GM23338 (cell line): Measurements from ENCODE around the gene BCL2. TPM values are rescaled to one million over a fixed set of nuclear protein-coding genes. Genes with fewer than 3 reads are reported as not detected.

Experiments
- ATAC-seq: fragments of 200-7000 bp; cut with Tn5 transposase; 3 replicates; pipeline ENCODE4 v1.9.1; 2020
- DNase-seq: peaks from one replicate; pipeline ENCODE4 v3.0.0-alpha.2; 2015; ENCODE audit warnings: low spot score
- H2AFZ ChIP-seq: fragments of 200-600 bp; sonication (generic); 2 replicates; pipeline ENCODE4 v1.8.0; 2016; ENCODE audit warnings: antibody characterized with exemption, mild to moderate bottlenecking, moderate library complexity
- H3F3A ChIP-seq: fragments of 200-600 bp; sonication (generic); replicated peaks from 2 replicates; pipeline ENCODE4 v1.8.0; 2017; ENCODE audit warnings: antibody characterized with exemption, mixed run types, low read depth
- H3K27ac ChIP-seq: fragments of 200-600 bp; sonication (generic); 2 replicates; pipeline ENCODE4 v1.6.1; 2016; ENCODE audit warnings: low read depth
- H3K27me3 ChIP-seq: fragments of 200-600 bp; sonication (generic); 2 replicates; pipeline ENCODE4 v1.8.0; 2016; ENCODE audit warnings: mild to moderate bottlenecking, mixed run types, moderate library complexity; ENCODE audit not compliant: insufficient read depth
- H3K36me3 ChIP-seq: fragments of 200-600 bp; sonication (generic); 2 replicates; pipeline ENCODE4 v1.8.0; 2016; ENCODE audit warnings: mild to moderate bottlenecking; ENCODE audit not compliant: insufficient read depth
- H3K4me1 ChIP-seq: fragments of 200-600 bp; sonication (generic); 2 replicates; pipeline ENCODE4 v1.8.0; 2016; ENCODE audit warnings: mild to moderate bottlenecking, moderate library complexity; ENCODE audit not compliant: insufficient read depth
- H3K4me2 ChIP-seq: fragments of 200-600 bp; sonication (generic); 2 replicates; pipeline ENCODE4 v1.7.1; 2017; ENCODE audit warnings: mixed run types
- H3K4me3 ChIP-seq: fragments of 200-600 bp; sonication (generic); 2 replicates; pipeline ENCODE4 v1.6.1; 2016; ENCODE audit warnings: mixed run types
- H3K79me2 ChIP-seq: fragments of 200-600 bp; sonication (generic); replicated peaks from 2 replicates; pipeline ENCODE4 v1.8.0; 2017; ENCODE audit warnings: mild to moderate bottlenecking; ENCODE audit not compliant: insufficient read depth
- H3K9me2 ChIP-seq: fragments of 200-600 bp; sonication (generic); 2 replicates; pipeline ENCODE4 v1.8.0; 2017; ENCODE audit not compliant: insufficient read depth
- H4K20me1 ChIP-seq: fragments of 200-600 bp; sonication (generic); replicated peaks from 2 replicates; pipeline ENCODE4 v1.8.0; 2017; ENCODE audit warnings: mild to moderate bottlenecking; ENCODE audit not compliant: insufficient read depth
- H3K27ac Mint-ChIP-seq: 2 replicates; pipeline ENCODE4 v1.8.0; 2020; ENCODE audit warnings: inconsistent platforms, mild to moderate bottlenecking, moderate library complexity, mixed read lengths
- H3K27me3 Mint-ChIP-seq: 3 replicates; pipeline ENCODE4 v1.8.0; 2022; ENCODE audit warnings: low read depth, mild to moderate bottlenecking, moderate library complexity, mixed read lengths, inconsistent platforms; ENCODE audit not compliant: insufficient read depth, poor library complexity
- H3K36me3 Mint-ChIP-seq: 3 replicates; pipeline ENCODE4 v1.8.0; 2021; ENCODE audit warnings: low read depth, mild to moderate bottlenecking, inconsistent platforms, moderate library complexity, mixed read lengths
- H3K4me1 Mint-ChIP-seq: 3 replicates; pipeline ENCODE4 v1.8.0; 2020; ENCODE audit warnings: mild to moderate bottlenecking, inconsistent platforms, mixed read lengths
- H3K4me3 Mint-ChIP-seq: 3 replicates; pipeline ENCODE4 v1.8.0; 2021; ENCODE audit warnings: moderate library complexity, mild to moderate bottlenecking, inconsistent platforms, mixed read lengths
- H3K9me3 Mint-ChIP-seq: 3 replicates; pipeline ENCODE4 v1.8.0; 2020; ENCODE audit warnings: moderate library complexity, mild to moderate bottlenecking, inconsistent platforms, mixed read lengths
- CREB1 ChIP-seq: fragments of 250-450 bp; sonication (Bioruptor Pico); IDR thresholded peaks from 2 replicates; pipeline ENCODE4 v1.5.0; 2020; ENCODE audit warnings: low read depth, mild to moderate bottlenecking, moderate library complexity
- EZH2 ChIP-seq: fragments of 200-600 bp; sonication (generic); IDR thresholded peaks from one replicate; pipeline ENCODE4 v1.8.0; 2017; ENCODE audit warnings: antibody characterized with exemption, mild to moderate bottlenecking, low read depth; ENCODE audit not compliant: unreplicated experiment
- EZH2phosphoT487 ChIP-seq: fragments of 200-600 bp; sonication (generic); IDR thresholded peaks from one replicate; pipeline ENCODE4 v1.8.1; 2018; ENCODE audit warnings: antibody characterized with exemption; ENCODE audit not compliant: unreplicated experiment
- NANOG ChIP-seq: IDR thresholded peaks from 2 replicates; pipeline ENCODE4 v1.6.1; 2016; ENCODE audit warnings: antibody characterized with exemption, borderline replicate concordance
- POLR2AphosphoS5 ChIP-seq: IDR thresholded peaks from 2 replicates; pipeline ENCODE4 v1.6.1; 2016; ENCODE audit warnings: antibody characterized with exemption, low read depth
- ZNF114 ChIP-seq: fragments of 250-450 bp; sonication (Bioruptor Pico); IDR thresholded peaks from 2 replicates; pipeline ENCODE4 v1.5.0; 2020; ENCODE audit warnings: mild to moderate bottlenecking, moderate library complexity
- polyA plus RNA-seq: library from polyadenylated mRNA; unstranded; fragments of >200 nt; fragmentation: Nextera tagmentation; extraction: Ambion mirVana; gene quantifications from 2 replicates; pipeline ENCODE4 v1.2.1, GENCODE V29; 2016
- total RNA-seq: library from RNA; depleted of rRNA; stranded (reverse); fragments of >200 nt; shearing (Covaris generic); gene quantifications from 2 replicates; pipeline ENCODE4 v1.2.3, GENCODE V29; 2014
- TF ChIP-seq, protein P1 (sequence below): IDR thresholded peaks from one replicate; pipeline ENCODE4 v1.6.1; 2018; ENCODE audit warnings: antibody characterized with exemption; ENCODE audit not compliant: unreplicated experiment
- TF ChIP-seq, protein P2 (sequence below): fragments of 250-450 bp; sonication (Bioruptor Pico); IDR thresholded peaks from 2 replicates; pipeline ENCODE4 v1.5.0; 2020; ENCODE audit warnings: mild to moderate bottlenecking, moderate library complexity
- TF ChIP-seq, protein P3 (sequence below): IDR thresholded peaks from 2 replicates; pipeline ENCODE4 v1.6.1; 2016; ENCODE audit warnings: antibody characterized with exemption

Gene BCL2
- total and polyA plus RNA-seq, 2 experiments from 2014 or later = 1.2 to 4.0 TPM

DNA sequence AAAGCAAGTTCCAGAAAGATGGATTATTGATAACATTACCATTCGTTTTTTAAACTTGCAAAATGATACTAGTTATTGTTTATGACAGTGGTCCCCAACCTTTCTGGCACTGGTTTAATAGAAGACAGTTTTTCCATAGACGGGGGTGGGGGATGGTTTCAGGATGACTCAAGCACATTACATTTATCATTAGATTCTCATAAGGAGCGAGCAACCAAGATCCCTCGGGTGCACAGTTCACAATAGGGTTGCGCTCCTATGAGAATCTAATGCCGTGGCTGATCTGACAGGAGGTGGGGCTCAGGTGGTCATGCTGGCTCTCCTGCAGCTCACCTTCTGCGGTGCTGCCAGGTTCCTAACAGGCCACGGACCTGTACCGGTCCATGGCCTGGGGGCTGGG is 86.2 kb downstream of the BCL2 start (continued):
- TF ChIP-seq, protein P1, sequence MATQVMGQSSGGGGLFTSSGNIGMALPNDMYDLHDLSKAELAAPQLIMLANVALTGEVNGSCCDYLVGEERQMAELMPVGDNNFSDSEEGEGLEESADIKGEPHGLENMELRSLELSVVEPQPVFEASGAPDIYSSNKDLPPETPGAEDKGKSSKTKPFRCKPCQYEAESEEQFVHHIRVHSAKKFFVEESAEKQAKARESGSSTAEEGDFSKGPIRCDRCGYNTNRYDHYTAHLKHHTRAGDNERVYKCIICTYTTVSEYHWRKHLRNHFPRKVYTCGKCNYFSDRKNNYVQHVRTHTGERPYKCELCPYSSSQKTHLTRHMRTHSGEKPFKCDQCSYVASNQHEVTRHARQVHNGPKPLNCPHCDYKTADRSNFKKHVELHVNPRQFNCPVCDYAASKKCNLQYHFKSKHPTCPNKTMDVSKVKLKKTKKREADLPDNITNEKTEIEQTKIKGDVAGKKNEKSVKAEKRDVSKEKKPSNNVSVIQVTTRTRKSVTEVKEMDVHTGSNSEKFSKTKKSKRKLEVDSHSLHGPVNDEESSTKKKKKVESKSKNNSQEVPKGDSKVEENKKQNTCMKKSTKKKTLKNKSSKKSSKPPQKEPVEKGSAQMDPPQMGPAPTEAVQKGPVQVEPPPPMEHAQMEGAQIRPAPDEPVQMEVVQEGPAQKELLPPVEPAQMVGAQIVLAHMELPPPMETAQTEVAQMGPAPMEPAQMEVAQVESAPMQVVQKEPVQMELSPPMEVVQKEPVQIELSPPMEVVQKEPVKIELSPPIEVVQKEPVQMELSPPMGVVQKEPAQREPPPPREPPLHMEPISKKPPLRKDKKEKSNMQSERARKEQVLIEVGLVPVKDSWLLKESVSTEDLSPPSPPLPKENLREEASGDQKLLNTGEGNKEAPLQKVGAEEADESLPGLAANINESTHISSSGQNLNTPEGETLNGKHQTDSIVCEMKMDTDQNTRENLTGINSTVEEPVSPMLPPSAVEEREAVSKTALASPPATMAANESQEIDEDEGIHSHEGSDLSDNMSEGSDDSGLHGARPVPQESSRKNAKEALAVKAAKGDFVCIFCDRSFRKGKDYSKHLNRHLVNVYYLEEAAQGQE = no peak

DNA sequence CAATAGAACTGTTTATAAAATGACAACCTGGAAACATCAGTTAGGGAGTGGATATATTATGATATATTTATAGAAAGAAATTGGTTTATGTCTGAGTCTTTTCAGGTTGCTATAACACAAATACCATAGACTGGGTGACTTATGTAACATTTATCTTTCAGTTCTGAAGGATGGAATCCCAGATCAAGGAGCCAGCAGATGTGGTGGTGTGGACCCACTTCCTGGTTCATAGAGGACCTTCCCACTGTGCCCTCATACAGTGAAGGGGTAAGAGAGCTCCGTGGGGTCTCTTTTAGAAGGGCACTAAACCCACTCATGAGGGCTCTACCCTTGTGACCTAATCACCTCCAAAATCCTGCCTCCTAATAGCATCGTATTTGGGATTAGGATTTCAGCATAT is 86.7 kb downstream of the BCL2 start:
- Histone ChIP-seq H3K4me2 (no peak overlapping the region), H3K4me1 (peaks cover 9% of the 10 kb centered on the region), H3K9me2 (no peaks in the 10 kb centered on the region), H3K27ac (no peak overlapping the region), H3K4me3 (no peak overlapping the region), H3K36me3 (no peaks in the 10 kb centered on the region), H3K27me3 (no peaks in the 10 kb centered on the region), H2AFZ (no peak overlapping the region), H3F3A (no peaks in the 10 kb centered on the region), H4K20me1 (no peaks in the 10 kb centered on the region), H3K79me2 (no peaks in the 10 kb centered on the region)
- Mint-ChIP-seq H3K27ac (no peak overlapping the region), H3K36me3 (no peaks in the 10 kb centered on the region), H3K4me3 (no peak overlapping the region), H3K4me1 (peaks cover 12% of the 10 kb centered on the region; the same call in 2 of the 3 replicates), H3K27me3 (peaks cover 2% of the 10 kb centered on the region), H3K9me3 (no peaks in the 10 kb centered on the region)
- DNase-seq (no peak), ATAC-seq (no peak)
- TF ChIP-seq POLR2AphosphoS5 (no peak), EZH2phosphoT487 (no peak), CREB1 (CRISPR knock-in tag) (no peak), EZH2 (no peak), NANOG (no peak), ZNF114 (CRISPR knock-in tag) (no peak)
- TF ChIP-seq, protein P1 = no peak
- TF ChIP-seq, protein P2, sequence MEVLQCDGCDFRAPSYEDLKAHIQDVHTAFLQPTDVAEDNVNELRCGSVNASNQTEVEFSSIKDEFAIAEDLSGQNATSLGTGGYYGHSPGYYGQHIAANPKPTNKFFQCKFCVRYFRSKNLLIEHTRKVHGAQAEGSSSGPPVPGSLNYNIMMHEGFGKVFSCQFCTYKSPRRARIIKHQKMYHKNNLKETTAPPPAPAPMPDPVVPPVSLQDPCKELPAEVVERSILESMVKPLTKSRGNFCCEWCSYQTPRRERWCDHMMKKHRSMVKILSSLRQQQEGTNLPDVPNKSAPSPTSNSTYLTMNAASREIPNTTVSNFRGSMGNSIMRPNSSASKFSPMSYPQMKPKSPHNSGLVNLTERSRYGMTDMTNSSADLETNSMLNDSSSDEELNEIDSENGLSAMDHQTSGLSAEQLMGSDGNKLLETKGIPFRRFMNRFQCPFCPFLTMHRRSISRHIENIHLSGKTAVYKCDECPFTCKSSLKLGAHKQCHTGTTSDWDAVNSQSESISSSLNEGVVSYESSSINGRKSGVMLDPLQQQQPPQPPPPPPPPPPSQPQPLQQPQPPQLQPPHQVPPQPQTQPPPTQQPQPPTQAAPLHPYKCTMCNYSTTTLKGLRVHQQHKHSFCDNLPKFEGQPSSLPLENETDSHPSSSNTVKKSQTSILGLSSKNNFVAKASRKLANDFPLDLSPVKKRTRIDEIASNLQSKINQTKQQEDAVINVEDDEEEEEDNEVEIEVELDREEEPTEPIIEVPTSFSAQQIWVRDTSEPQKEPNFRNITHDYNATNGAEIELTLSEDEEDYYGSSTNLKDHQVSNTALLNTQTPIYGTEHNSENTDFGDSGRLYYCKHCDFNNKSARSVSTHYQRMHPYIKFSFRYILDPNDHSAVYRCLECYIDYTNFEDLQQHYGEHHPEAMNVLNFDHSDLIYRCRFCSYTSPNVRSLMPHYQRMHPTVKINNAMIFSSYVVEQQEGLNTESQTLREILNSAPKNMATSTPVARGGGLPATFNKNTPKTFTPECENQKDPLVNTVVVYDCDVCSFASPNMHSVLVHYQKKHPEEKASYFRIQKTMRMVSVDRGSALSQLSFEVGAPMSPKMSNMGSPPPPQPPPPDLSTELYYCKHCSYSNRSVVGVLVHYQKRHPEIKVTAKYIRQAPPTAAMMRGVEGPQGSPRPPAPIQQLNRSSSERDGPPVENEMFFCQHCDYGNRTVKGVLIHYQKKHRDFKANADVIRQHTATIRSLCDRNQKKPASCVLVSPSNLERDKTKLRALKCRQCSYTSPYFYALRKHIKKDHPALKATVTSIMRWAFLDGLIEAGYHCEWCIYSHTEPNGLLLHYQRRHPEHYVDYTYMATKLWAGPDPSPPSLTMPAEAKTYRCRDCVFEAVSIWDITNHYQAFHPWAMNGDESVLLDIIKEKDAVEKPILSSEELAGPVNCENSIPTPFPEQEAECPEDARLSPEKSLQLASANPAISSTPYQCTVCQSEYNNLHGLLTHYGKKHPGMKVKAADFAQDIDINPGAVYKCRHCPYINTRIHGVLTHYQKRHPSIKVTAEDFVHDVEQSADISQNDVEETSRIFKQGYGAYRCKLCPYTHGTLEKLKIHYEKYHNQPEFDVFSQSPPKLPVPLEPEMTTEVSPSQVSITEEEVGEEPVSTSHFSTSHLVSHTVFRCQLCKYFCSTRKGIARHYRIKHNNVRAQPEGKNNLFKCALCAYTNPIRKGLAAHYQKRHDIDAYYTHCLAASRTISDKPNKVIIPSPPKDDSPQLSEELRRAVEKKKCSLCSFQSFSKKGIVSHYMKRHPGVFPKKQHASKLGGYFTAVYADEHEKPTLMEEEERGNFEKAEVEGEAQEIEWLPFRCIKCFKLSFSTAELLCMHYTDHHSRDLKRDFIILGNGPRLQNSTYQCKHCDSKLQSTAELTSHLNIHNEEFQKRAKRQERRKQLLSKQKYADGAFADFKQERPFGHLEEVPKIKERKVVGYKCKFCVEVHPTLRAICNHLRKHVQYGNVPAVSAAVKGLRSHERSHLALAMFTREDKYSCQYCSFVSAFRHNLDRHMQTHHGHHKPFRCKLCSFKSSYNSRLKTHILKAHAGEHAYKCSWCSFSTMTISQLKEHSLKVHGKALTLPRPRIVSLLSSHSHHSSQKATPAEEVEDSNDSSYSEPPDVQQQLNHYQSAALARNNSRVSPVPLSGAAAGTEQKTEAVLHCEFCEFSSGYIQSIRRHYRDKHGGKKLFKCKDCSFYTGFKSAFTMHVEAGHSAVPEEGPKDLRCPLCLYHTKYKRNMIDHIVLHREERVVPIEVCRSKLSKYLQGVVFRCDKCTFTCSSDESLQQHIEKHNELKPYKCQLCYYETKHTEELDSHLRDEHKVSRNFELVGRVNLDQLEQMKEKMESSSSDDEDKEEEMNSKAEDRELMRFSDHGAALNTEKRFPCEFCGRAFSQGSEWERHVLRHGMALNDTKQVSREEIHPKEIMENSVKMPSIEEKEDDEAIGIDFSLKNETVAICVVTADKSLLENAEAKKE = no peak
- TF ChIP-seq, protein P3, sequence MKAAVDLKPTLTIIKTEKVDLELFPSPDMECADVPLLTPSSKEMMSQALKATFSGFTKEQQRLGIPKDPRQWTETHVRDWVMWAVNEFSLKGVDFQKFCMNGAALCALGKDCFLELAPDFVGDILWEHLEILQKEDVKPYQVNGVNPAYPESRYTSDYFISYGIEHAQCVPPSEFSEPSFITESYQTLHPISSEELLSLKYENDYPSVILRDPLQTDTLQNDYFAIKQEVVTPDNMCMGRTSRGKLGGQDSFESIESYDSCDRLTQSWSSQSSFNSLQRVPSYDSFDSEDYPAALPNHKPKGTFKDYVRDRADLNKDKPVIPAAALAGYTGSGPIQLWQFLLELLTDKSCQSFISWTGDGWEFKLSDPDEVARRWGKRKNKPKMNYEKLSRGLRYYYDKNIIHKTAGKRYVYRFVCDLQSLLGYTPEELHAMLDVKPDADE = no peak
